Measurements from ENCODE around the gene SH2D1A.
"Not testable (repeated sequence)": the region's sequence is repeated elsewhere in the genome, so short reads cannot be mapped to it uniquely, and the experiment has no call there.

The SH2D1A gene

GRCh38 chrX:124354648-124355047 lies 8.3 kb downstream of the SH2D1A start:
- no peak for DNase-seq (ENCODE audit: low spot score)

- DNase-seq (ENCODE audit: low spot score): no peak
Measured at GRCh38 chrX:124358800-124359383, 12.5 kb downstream of the SH2D1A start.

GRCh38 chrX:124362072-124362471 lies 15.7 kb downstream of the SH2D1A start:
- no peak for DNase-seq (ENCODE audit: low spot score)

GRCh38 chrX:124362761-124363160 lies 16.4 kb downstream of the SH2D1A start:
- no peak for DNase-seq (ENCODE audit: low spot score)

- no peak for DNase-seq (ENCODE audit: low spot score)
Measured at GRCh38 chrX:124369722-124370121, 23.4 kb downstream of the SH2D1A start.

- no peak for DNase-seq (ENCODE audit: low spot score)
Measured at GRCh38 chrX:124373348-124373747, 27.0 kb downstream of the SH2D1A start.

- no peak for DNase-seq (ENCODE audit: low spot score)
Measured at GRCh38 chrX:124378643-124379042, 32.3 kb downstream of the SH2D1A start.

GRCh38 chrX:124383354-124383753 lies 37.0 kb downstream of the SH2D1A start:
- no peak for DNase-seq (ENCODE audit: low spot score)

- no peak for DNase-seq (ENCODE audit: low spot score)
Measured at GRCh38 chrX:124386401-124386800, 40.0 kb downstream of the SH2D1A start.

- DNase-seq (ENCODE audit: low spot score): peak; percentile 65
Measured at GRCh38 chrX:124388562-124388961, 42.2 kb downstream of the SH2D1A start.

GRCh38 chrX:124392794-124393193 lies 46.4 kb downstream of the SH2D1A start:
- DNase-seq (ENCODE audit: low spot score): no peak

- DNase-seq (ENCODE audit: low spot score): no peak
Measured at GRCh38 chrX:124393238-124393637, 46.9 kb downstream of the SH2D1A start.

- no peak for DNase-seq (ENCODE audit: low spot score)
Measured at GRCh38 chrX:124393659-124394058, 47.3 kb downstream of the SH2D1A start.

GRCh38 chrX:124395145-124395880 lies 49.0 kb downstream of the SH2D1A start:
- no peak for DNase-seq (ENCODE audit: low spot score)

- DNase-seq (ENCODE audit: low spot score): no peak
Measured at GRCh38 chrX:124401696-124402095, 55.3 kb downstream of the SH2D1A start.

GRCh38 chrX:124405868-124406267 lies 59.5 kb downstream of the SH2D1A start:
- DNase-seq (ENCODE audit: low spot score): no peak

- no peak for DNase-seq (ENCODE audit: low spot score)
Measured at GRCh38 chrX:124406294-124407014, 60.1 kb downstream of the SH2D1A start.

GRCh38 chrX:124407226-124407625 lies 60.9 kb downstream of the SH2D1A start:
- no peak for DNase-seq (ENCODE audit: low spot score)

- not testable (repeated sequence) for DNase-seq (ENCODE audit: low spot score)
Measured at GRCh38 chrX:124408380-124408779, 62.0 kb downstream of the SH2D1A start.

GRCh38 chrX:124413244-124413643 lies 66.9 kb downstream of the SH2D1A start:
- no peak for DNase-seq (ENCODE audit: low spot score)

GRCh38 chrX:124414281-124414680 lies 67.9 kb downstream of the SH2D1A start:
- DNase-seq (ENCODE audit: low spot score): no peak

GRCh38 chrX:124415115-124415800 lies 68.9 kb downstream of the SH2D1A start:
- DNase-seq (ENCODE audit: low spot score): no peak
